Measurements from ENCODE around the gene TCFL5. TPM values are rescaled to one million over a fixed set of nuclear protein-coding genes. Genes with fewer than 3 reads are reported as not detected.
A peak's percentile ranks its signal among the peaks of the same experiment; 100 is the strongest.

The TCFL5 gene
- total RNA-seq, result 10 to 100 TPM; 13.2 to 13.4 TPM
- 1 to 10 TPM; 1.0 to 2.1 (median 1.5) TPM for polyA plus RNA-seq
- 4.9 to 24.2 (median 14.3) reads per million in 6 experiments for total RNA-seq

DNA sequence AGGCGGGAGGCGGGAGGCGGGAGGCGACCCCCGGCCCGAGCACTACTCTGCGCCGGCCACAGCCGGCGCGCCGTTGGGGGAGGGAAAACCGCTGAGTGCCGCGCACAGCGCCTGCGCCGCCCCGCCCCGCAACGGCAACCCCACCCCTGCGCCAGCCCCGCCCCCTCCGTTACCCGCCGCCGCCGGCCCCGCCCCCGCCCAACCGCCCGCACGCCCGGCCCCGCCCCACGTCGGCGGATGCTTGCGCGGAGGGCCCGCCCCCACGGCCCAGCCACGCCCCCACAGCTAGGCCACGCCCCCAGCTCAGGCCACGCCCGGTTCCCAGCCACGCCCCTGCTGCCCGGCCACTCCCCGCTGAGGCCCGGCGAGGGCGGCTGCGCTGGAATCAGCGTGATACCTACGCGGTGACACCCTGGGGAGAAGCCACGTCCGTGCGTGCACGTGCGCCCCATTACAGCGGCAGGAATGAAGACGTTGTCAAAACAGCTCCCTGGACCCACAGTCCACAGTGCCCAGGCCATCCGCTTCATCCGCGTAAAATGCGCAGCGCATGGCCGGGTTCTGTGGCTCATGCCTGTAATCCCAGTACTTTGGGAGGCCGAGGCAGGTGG lies at the start of gene TCFL5:
Gene TCFL5 (minus strand): TSS at position 97 of the 611 bp plus-strand sequence. CDS start 152 bp downstream, outside the sequence.
- H3K27me3 Mint-ChIP-seq, result no peaks in the 10 kb centered on the region
- peak within 1 kb of the TSS in 9 of 10 donors; percentile 37 to 94 (median 87) for H3K27ac Mint-ChIP-seq
- ATAC-seq, result peak; percentile 80 to 87
- POLR2A ChIA-PET, result interaction anchor here (0.7 to 2.5 kb wide), 13 partner anchors 15 to 849 kb away, joined by 3 to 13 read pairs (median 4); partner anchors contain the start of genes DIDO1, GID8 and MRGBP
- H3K4me3 Mint-ChIP-seq, result peak within 1 kb of the TSS; percentile 54 to 88 (median 72)
- no peaks in the 10 kb centered on the region for H3K9me3 Mint-ChIP-seq
- peaks cover 0 to 7% (median 7%) of the 10 kb centered on the region in 3 donors for H3K36me3 Mint-ChIP-seq
- DNase-seq, result peak; percentile 85 to 98 (median 94)
- H3K4me1 Mint-ChIP-seq, result peaks cover 9 to 29% (median 22%) of the 10 kb centered on the region in 4 donors

DNA sequence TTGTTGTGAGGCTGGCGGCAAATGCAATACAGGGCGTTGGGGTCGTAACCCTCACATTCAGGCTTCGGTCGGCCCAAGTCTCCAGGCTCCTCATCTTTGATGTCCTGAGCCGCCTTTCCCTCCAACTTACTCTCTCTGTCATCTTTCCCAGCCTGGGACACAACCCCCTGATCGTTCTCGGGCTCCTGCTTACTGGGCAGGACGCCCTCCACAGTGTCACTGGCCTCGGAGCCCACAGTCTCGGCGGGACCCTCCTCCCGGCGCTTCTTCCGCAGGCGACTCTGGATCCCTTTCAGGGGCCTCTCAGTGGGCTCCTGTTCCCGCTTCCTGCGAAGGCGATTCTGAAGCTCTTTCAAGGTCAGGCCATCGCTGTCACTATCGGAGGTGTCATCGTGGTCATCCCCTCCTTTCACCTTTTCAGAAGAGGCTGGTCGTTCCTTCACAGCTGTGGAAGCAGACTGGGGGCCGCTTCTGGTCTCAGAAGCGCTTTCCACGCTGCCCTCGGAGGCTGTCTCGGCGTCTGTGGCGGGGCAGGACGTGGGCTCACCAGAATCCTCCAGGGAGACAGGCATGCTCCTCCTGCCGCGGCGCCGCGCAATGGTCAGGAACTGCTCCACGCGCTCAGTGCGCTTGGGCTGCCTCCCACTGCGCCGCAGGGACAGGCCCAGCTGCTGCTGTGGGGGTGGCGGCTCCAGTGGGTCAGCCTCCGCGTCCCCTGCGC lies 49.3 kb upstream of the TCFL5 start:
- Mint-ChIP-seq H3K9me3 (no peaks in the 10 kb centered on the region), H3K27ac (peak overlapping the region in 2 of 10 donors; percentile 25 to 46), H3K36me3 (peaks cover 0 to 79% (median 25%) of the 10 kb centered on the region in 3 donors), H3K4me3 (no peak overlapping the region), H3K27me3 (no peaks in the 10 kb centered on the region), H3K4me1 (peaks cover 23 to 79% (median 62%) of the 10 kb centered on the region in 4 donors)
- POLR2A ChIA-PET, result interaction anchor here (1.2 to 8.7 kb wide), 4 partner anchors 7 to 15 kb away, joined by 3 to 71 read pairs (median 5); partner anchors contain the start of gene DIDO1
- no peak for ATAC-seq
- DNase-seq, result no peak

DNA sequence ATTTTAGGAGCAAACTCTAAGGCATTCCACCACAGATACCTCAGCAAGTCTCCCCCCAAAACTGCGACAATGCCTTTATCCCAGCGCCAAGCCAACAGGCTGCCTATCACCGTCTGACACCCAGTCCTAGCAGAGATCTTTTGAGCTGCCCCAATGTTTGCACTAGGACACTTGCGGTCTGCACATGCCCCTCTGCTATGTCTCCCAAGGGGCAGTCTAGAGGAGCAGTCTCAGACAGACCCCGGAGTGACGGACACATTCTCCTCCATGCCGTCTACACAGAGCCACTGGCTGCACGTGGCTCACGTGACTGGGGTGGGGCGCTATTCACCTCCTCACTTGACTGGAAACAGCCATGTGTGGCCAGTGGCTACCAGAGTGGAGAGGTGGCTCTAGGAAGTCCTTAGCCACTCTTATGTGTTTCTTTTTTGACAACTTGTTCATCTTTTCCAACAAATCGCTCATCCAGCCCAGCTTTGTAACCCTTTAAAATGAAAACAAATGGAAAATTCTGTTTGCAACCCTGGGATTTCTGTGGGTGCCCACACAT lies 48.7 kb upstream of the TCFL5 start:
- no peak overlapping the region for H3K4me3 Mint-ChIP-seq
- H3K4me1 Mint-ChIP-seq, result peaks cover 23 to 76% (median 56%) of the 10 kb centered on the region in 4 donors
- H3K27me3 Mint-ChIP-seq, result no peaks in the 10 kb centered on the region
- no peak for ATAC-seq
- POLR2A ChIA-PET, result interaction anchor here (1.2 kb wide), 1 partner anchor 8 kb away, joined by 3 read pairs; no protein-coding TSS in a partner anchor
- H3K27ac Mint-ChIP-seq, result peak overlapping the region in 5 of 10 donors; percentile 18 to 49 (median 31)
- no peaks in the 10 kb centered on the region for H3K9me3 Mint-ChIP-seq
- DNase-seq, result no peak
- peaks cover 0 to 85% (median 29%) of the 10 kb centered on the region in 3 donors for H3K36me3 Mint-ChIP-seq

DNA sequence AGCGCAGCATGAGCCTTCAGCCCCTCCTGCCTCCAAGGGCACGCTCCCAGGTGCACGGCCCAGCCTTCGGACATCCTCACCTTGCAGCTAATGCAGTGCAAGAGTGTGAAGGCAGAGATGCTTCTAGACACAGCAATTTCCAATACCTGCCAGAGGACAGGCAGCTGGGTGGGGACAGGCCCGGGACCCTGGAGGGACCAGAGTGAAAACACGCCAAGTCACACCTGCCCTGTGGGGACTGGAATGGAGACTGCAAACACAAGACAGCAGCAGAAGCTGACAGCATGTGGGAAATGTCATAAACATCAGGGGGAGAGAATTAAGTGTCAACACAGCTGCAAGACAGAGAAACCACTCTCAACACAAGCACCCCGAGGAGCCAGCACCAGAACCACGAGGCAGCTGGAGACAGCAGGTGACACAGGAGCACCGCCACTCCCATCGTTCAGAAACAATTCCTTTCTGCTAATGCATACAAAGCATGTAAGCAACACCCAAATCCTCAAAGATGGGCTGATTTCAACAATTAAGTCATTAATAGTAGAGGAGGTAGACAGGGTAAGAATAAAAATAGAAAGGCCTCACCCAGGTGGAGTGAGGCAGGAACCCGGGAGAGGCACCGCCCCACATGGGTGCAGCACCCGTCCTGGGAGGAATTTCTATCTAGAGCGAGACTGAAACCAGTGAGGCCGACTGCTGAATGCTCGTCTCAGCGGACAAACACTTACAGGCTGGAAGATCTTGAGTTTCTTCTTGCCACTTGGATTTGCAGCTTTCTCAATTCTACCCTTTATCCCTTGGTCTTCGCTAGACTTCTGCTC lies 47.6 kb upstream of the TCFL5 start:
- Mint-ChIP-seq H3K27ac (peak overlapping the region in 6 of 10 donors; percentile 15 to 79 (median 42)), H3K36me3 (peaks cover 0 to 96% (median 37%) of the 10 kb centered on the region in 3 donors), H3K9me3 (no peaks in the 10 kb centered on the region), H3K4me1 (peaks cover 18 to 71% (median 46%) of the 10 kb centered on the region in 4 donors), H3K27me3 (no peaks in the 10 kb centered on the region), H3K4me3 (peak overlapping the region in 1 of 10 donors; percentile 18)
- ATAC-seq, result no peak
- no peak for DNase-seq
- POLR2A ChIA-PET, result interaction anchor here (1.1 to 2.1 kb wide), 4 partner anchors 9 to 45 kb away, joined by 3 to 5 read pairs (median 3); partner anchors contain the start of gene GID8

DNA sequence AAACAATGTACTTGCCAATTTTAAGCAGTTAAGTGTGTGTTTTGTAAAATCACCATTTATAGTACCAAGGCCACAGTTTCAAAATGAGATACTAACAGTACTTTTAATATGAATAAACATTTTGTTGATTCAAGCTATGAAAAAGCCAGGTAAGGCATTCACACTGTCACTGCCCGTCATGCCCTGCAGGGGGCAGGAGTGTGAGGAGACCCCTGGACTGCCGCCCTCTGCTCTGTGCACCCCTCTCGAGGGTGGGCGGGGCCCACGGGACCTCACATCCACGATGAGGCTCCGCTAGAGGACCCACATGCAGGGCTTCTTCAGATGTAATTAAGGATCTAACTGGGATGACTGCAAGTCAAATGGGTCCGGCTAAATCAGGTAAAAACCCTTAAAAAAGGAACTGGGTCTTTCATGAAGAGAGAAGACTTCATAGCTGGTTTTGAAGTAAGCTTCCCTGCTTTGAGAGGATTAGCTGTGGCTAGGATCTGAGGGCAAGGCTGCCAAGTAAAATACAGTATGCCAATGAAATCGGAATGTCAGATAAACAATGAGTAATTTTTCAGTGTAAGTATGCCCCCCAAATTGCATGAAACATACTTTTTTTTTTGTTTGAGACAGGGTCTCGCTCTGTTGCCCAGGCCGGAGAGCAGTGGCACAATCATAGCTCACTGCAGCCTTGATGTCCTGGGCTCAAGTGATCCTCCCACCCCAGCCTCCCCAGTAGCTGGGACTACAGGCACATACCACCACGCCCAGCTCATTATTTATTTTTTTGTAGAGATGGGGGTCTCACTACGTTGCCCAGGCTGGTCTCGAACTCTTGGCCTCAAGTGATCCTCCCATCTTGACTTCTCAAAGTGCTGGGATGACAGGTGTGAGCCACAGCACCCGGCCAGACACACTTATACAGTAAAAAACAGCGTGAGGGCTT lies 46.0 kb upstream of the TCFL5 start:
- peaks cover 0 to 97% (median 40%) of the 10 kb centered on the region in 3 donors for H3K36me3 Mint-ChIP-seq
- H3K4me1 Mint-ChIP-seq, result peaks cover 12 to 59% (median 32%) of the 10 kb centered on the region in 4 donors
- POLR2A ChIA-PET, result interaction anchor here (0.7 to 2.1 kb wide), 6 partner anchors 9 to 47 kb away, joined by 3 to 5 read pairs (median 4); partner anchors contain the start of genes GID8 and SLC17A9
- ATAC-seq, result peak; percentile 84 to 88
- H3K27me3 Mint-ChIP-seq, result no peaks in the 10 kb centered on the region
- H3K27ac Mint-ChIP-seq, result peak overlapping the region in 8 of 10 donors; percentile 16 to 84 (median 62)
- peak in 9 of 10 donors; percentile 31 to 55 (median 50) for DNase-seq
- no peaks in the 10 kb centered on the region for H3K9me3 Mint-ChIP-seq
- H3K4me3 Mint-ChIP-seq, result peak overlapping the region in 1 of 10 donors; percentile 34

DNA sequence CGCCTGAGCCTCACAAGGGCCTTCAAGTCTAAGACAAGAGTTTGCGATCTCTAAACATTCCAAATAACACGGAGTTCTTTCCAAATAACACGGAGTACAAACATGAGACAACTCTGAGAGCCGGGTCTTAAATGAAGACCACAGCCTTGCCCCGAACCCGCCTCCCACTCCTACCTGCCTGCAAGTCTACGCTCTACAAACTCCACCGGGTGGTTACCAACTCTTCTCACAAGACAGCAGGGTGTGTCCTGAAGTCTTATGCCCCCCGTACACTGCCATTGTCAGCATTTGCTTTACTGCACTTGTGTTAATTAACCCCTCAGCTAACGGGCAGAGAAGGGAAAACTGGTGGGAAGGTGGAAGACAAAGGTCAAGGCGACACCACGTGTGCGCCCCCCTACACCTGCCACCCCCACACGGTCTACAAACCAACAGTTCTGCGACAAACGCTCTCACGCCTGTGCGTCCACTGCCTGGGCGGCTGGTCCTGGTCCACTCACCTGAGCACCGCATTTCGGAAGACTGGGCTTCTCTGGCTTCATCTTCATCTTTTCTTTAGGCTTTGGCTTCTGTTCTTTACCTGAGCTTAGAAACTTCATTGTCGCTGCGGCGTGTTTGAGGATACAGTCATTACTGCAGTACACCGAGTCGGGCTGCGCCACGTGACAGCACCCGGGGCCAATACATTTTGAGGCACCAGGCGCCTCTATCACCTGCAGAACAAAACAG lies 45.2 kb upstream of the TCFL5 start:
- Mint-ChIP-seq H3K27me3 (no peaks in the 10 kb centered on the region), H3K9me3 (no peaks in the 10 kb centered on the region), H3K36me3 (peaks cover 0 to 99% (median 38%) of the 10 kb centered on the region in 3 donors), H3K4me3 (peak overlapping the region in 1 of 10 donors; percentile 6), H3K4me1 (peaks cover 12 to 55% (median 30%) of the 10 kb centered on the region in 4 donors), H3K27ac (peak overlapping the region in 5 of 10 donors; percentile 22 to 84 (median 72))
- no peak for DNase-seq
- POLR2A ChIA-PET, result interaction anchor here (0.7 to 1.5 kb wide), 3 partner anchors 10 to 46 kb away, joined by 3 to 5 read pairs (median 5); partner anchors contain the start of genes GID8 and SLC17A9
- ATAC-seq, result no peak

DNA sequence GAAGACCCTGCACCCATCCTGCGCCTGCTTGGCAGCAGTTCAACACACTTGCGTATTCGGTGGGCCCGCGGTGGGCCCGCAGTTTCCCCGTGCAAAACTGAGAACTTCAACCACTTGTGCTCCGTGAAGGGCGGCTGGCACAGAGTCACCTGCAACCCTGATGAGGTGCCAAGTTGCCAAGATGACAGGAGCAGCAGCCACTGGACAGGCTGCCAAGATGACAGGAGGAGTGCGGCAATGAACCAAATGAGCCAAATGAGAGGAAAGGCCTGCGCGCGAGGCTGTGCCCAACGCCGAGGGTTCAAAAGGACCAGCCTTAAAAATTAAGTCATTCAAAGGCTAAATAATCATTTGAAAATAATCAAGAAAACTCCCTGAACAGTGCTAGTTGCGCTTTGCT lies 44.6 kb upstream of the TCFL5 start:
- H3K4me3 Mint-ChIP-seq, result no peak overlapping the region
- H3K36me3 Mint-ChIP-seq, result peaks cover 0 to 97% (median 34%) of the 10 kb centered on the region in 3 donors
- no peaks in the 10 kb centered on the region for H3K27me3 Mint-ChIP-seq
- no peaks in the 10 kb centered on the region for H3K9me3 Mint-ChIP-seq
- POLR2A ChIA-PET, result no interaction called here
- no peak for ATAC-seq
- H3K27ac Mint-ChIP-seq, result peak overlapping the region in 3 of 10 donors; percentile 29 to 72 (median 34)
- peaks cover 12 to 50% (median 28%) of the 10 kb centered on the region in 4 donors for H3K4me1 Mint-ChIP-seq
- DNase-seq, result no peak

DNA sequence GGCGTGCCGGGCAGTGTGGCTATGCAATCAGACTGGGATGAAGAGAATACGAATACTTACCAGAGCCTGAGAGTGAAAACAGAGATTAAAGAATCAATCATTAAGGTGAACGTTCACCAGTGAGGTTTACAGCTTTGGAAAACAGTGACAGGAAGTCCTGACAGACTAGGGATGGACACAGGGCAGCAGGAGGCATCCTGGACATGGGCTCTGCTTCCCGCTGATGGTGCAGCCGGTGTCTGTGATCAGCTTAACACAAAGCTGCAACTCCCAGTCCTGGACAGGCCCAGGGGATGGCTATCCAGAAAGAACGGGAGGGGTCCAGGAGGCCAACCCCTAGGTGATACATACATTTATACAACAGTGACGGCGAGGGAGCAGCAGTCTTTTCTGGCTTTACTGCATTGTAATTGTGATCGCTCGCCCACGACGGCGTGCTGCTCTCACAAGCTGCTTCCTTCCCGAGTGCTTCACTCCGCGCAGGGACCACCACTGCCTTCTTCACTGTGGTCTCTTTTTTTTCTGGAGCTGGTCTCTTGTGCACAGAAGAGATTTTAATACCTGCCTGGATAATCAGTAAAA lies 44.0 kb upstream of the TCFL5 start:
- Mint-ChIP-seq H3K27me3 (no peaks in the 10 kb centered on the region), H3K9me3 (no peaks in the 10 kb centered on the region), H3K4me1 (peaks cover 10 to 52% (median 28%) of the 10 kb centered on the region in 4 donors), H3K27ac (peak overlapping the region in 4 of 10 donors; percentile 3 to 51 (median 36)), H3K36me3 (peaks cover 0 to 92% (median 34%) of the 10 kb centered on the region in 3 donors), H3K4me3 (no peak overlapping the region)
- POLR2A ChIA-PET, result no interaction called here
- ATAC-seq, result no peak
- DNase-seq, result no peak

DNA sequence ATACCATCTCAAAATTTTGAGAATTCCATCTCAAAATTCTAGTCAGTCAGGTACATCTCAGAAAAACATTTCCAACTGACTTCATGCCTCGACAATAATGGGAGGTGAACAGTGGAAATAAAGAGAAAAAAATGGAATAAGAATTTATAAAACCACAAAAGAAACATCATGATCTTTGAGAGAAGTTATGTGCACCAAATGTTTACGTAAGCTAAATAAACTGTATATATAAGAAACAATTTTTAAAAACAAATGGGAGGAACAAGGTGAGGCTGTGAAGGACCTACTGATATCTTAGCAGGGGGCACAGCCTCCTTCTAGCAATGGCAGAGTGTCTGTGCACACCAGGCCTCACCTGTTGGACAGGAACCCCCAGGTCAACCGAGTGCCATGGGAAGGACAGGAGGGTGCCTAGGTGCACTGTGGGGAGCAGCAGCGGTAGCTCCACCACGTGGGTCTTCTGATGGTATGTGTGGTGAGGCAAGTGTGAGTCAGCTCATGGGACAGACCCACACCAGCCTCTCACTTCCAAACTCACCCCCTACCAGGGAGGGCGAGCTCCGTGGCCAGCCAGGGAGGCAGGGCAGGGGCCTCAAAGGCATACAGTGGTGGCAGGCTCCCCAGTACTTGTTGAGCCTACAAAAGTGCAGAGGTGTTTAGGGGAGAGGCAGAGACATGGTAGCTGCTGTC lies 41.4 kb upstream of the TCFL5 start:
- Mint-ChIP-seq H3K27me3 (no peaks in the 10 kb centered on the region), H3K27ac (peak overlapping the region in 2 of 10 donors; percentile 39 to 44), H3K9me3 (no peaks in the 10 kb centered on the region), H3K4me3 (no peak overlapping the region), H3K36me3 (peaks cover 0 to 67% (median 29%) of the 10 kb centered on the region in 3 donors), H3K4me1 (peaks cover 18 to 53% (median 37%) of the 10 kb centered on the region in 4 donors)
- DNase-seq (no peak), ATAC-seq (no peak)
- POLR2A ChIA-PET, result interaction anchor here (0.6 to 1.3 kb wide), 6 partner anchors 13 to 108 kb away, joined by 3 to 6 read pairs (median 4); partner anchors contain the start of gene DIDO1

Measured in naive thymus-derived CD8-positive, alpha-beta T cell (primary cell).